Ascending aorta (tissue), 2 donors: Measurements from ENCODE around the gene SLC7A1. TPM values are rescaled to one million over a fixed set of nuclear protein-coding genes. Genes with fewer than 3 reads are reported as not detected.

ENCODE experiments used
- DNase-seq, 2 donors: peaks; one replicate each; pipeline ENCODE4 v3.0.0-alpha.2; 2019; ENCODE audit warnings: low spot score in 2 of 2
- H3K27ac ChIP-seq, 2 donors: fragments of 200-600 bp; sonication (generic); one replicate each; pipeline ENCODE4 v1.5.1; 2016 to 2017; ENCODE audit warnings: mild to moderate bottlenecking in 1 of 2
- H3K27me3 ChIP-seq: fragments of 200-600 bp; sonication (generic); one replicate; pipeline ENCODE4 v1.5.1; 2017
- H3K36me3 ChIP-seq, 2 donors: fragments of 200-600 bp; sonication (generic); one replicate each; pipeline ENCODE4 v1.5.1; 2016
- H3K4me1 ChIP-seq, 2 donors: fragments of 200-600 bp; sonication (generic); one replicate each; pipeline ENCODE4 v1.5.1; 2016 to 2017; ENCODE audit warnings: mild to moderate bottlenecking in 1 of 2
- H3K4me3 ChIP-seq, 2 donors: fragments of 200-600 bp; sonication (generic); one replicate each; pipeline ENCODE4 v1.5.1; 2016 to 2017; ENCODE audit warnings: mild to moderate bottlenecking in 1 of 2
- H3K9me3 ChIP-seq, 2 donors: fragments of 200-600 bp; sonication (generic); one replicate each; pipeline ENCODE4 v1.5.1; 2016
- intact Hi-C: fragments of 100-400 bp; cut with DNase I; formaldehyde crosslinking; loops from one replicate; pipeline ENCODE4 v1.15.1; 2023
- total RNA-seq: library from RNA; depleted of rRNA; stranded (reverse); fragments of >200 nt; gene quantifications from one replicate; pipeline ENCODE4 v1.1.0, GENCODE V29; 2016
- TF ChIP-seq, protein P1 (sequence below), 3 experiments: fragments of 200-600 bp in 2 of 3; fragments of 450-650 bp in 1 of 3; sonication (generic) in 2 of 3; IDR thresholded peaks; one replicate each; pipeline ENCODE4 v1.5.1; 2016 to 2019; ENCODE audit warnings: antibody characterized with exemption in 3 of 3, mild to moderate bottlenecking in 1 of 3, moderate library complexity in 1 of 3

Gene SLC7A1
- total RNA-seq, 1 donor from 2014 or later: 17.2 TPM

GRCh38 chr13:29476046-29476445 is 119.4 kb downstream of the SLC7A1 start:
- Histone ChIP-seq H3K9me3 (no peaks in the 10 kb centered on the region), H3K27me3 (no peaks in the 10 kb centered on the region), H3K4me3 (no peak overlapping the region), H3K4me1 (no peaks in the 10 kb centered on the region), H3K36me3 (no peaks in the 10 kb centered on the region), H3K27ac (no peak overlapping the region)
- intact Hi-C loops: no loop called here
- no peak for DNase-seq
- TF ChIP-seq, protein P1, sequence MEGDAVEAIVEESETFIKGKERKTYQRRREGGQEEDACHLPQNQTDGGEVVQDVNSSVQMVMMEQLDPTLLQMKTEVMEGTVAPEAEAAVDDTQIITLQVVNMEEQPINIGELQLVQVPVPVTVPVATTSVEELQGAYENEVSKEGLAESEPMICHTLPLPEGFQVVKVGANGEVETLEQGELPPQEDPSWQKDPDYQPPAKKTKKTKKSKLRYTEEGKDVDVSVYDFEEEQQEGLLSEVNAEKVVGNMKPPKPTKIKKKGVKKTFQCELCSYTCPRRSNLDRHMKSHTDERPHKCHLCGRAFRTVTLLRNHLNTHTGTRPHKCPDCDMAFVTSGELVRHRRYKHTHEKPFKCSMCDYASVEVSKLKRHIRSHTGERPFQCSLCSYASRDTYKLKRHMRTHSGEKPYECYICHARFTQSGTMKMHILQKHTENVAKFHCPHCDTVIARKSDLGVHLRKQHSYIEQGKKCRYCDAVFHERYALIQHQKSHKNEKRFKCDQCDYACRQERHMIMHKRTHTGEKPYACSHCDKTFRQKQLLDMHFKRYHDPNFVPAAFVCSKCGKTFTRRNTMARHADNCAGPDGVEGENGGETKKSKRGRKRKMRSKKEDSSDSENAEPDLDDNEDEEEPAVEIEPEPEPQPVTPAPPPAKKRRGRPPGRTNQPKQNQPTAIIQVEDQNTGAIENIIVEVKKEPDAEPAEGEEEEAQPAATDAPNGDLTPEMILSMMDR (IDR thresholded peaks at IDR 0.05): no peak

DNA sequence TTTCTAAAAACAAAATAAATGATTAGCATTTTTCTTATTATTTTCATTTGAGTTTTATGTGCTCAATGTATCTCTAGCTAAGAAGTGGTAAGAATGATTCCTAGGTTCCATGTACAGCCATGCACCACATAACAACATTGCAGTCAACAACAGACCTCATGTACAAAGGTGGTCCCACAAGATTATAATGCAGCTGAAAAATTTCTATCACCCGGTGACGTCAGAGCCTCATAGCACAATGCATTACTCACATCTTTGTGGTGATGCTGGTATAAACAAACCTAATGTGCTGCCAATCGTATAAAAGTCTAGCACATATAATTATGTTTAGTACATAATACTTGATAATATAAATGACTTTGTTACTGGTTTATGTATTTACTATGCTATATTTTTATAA is 120.5 kb downstream of the SLC7A1 start:
- Histone ChIP-seq H3K27me3 (no peaks in the 10 kb centered on the region), H3K27ac (no peak overlapping the region), H3K36me3 (no peaks in the 10 kb centered on the region), H3K4me3 (no peak overlapping the region), H3K4me1 (no peaks in the 10 kb centered on the region), H3K9me3 (no peaks in the 10 kb centered on the region)
- intact Hi-C loops: no loop called here
- TF ChIP-seq, protein P1 (IDR thresholded peaks at IDR 0.05): no peak
- DNase-seq: no peak

GRCh38 chr13:29473166-29473565 is 122.3 kb downstream of the SLC7A1 start:
- intact Hi-C loops: no loop called here
- TF ChIP-seq, protein P1 (IDR thresholded peaks at IDR 0.05): no peak
- H3K27me3 ChIP-seq: no peaks in the 10 kb centered on the region
- no peak overlapping the region for H3K27ac ChIP-seq
- H3K4me1 ChIP-seq: no peaks in the 10 kb centered on the region
- H3K36me3 ChIP-seq: no peaks in the 10 kb centered on the region
- H3K9me3 ChIP-seq: no peaks in the 10 kb centered on the region
- no peak for DNase-seq
- no peak overlapping the region for H3K4me3 ChIP-seq

GRCh38 chr13:29472332-29472961 is 123.0 kb downstream of the SLC7A1 start:
- TF ChIP-seq, protein P1 (IDR thresholded peaks at IDR 0.05): peak; percentile 23 to 75 (median 61)
- Histone ChIP-seq H3K4me3 (no peak overlapping the region), H3K9me3 (no peaks in the 10 kb centered on the region), H3K27ac (no peak overlapping the region), H3K36me3 (no peaks in the 10 kb centered on the region), H3K27me3 (no peaks in the 10 kb centered on the region), H3K4me1 (no peaks in the 10 kb centered on the region)
- intact Hi-C loops: loop anchor here (1.0 kb wide), 1 partner anchor 44 kb away; no protein-coding TSS in a partner anchor
- DNase-seq: peak in 1 of 2 donors; percentile 70

DNA sequence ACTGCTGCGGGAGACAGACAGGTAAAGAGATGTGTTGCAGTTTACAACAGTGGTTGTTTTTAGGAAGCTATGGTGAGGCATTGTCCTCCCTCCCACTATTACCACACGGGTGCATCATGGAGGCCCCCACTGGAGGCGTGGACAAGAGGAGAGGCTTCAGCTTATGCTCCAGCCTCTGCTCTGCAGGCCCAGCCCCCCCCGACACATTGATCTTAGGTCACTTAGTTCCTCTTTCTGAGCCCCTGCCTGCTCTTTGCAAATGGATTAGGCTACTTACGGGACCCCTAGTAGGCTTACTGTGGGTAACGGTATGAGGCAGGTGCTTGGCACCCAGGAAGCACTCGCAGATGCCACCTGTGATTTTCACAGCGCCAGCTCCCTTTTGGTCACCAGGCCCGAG is 123.9 kb downstream of the SLC7A1 start:
- no peaks in the 10 kb centered on the region for H3K27me3 ChIP-seq
- intact Hi-C loops: no loop called here

More for the DNA sequence above, 123.9 kb downstream of the SLC7A1 start:
- no peaks in the 10 kb centered on the region for H3K4me1 ChIP-seq
- DNase-seq: peak in 1 of 2 donors; percentile 60
- H3K9me3 ChIP-seq: no peaks in the 10 kb centered on the region
- TF ChIP-seq, protein P1 (IDR thresholded peaks at IDR 0.05): no peak
- no peak overlapping the region for H3K4me3 ChIP-seq
- no peaks in the 10 kb centered on the region for H3K36me3 ChIP-seq
- H3K27ac ChIP-seq: no peak overlapping the region
